ENCODE data around the gene SMIM41.

SMIM41 gene

DNA sequence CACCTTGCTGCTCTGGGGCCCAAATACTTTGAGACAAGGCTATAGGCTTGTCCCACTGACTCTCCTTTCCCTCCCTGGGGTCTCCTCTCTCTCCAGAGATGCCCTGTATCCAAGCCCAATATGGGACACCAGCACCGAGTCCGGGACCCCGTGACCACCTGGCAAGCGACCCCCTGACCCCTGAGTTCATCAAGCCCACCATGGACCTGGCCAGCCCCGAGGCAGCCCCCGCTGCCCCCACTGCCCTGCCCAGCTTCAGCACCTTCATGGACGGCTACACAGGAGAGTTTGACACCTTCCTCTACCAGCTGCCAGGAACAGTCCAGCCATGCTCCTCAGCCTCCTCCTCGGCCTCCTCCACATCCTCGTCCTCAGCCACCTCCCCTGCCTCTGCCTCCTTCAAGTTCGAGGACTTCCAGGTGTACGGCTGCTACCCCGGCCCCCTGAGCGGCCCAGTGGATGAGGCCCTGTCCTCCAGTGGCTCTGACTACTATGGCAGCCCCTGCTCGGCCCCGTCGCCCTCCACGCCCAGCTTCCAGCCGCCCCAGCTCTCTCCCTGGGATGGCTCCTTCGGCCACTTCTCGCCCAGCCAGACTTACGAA, 25.2 kb upstream of the SMIM41 start:
- Histone ChIP-seq H3K4me2 (ENCODE audit: low read length) (no peak overlapping the region), H3K4me3 (ENCODE audit: low read depth, low read length) (no peak overlapping the region), H3K27me3 (ENCODE audit: control insufficient read depth, insufficient read depth, low read length) (no peaks in the 10 kb centered on the region), H3K27ac (no peak overlapping the region), H3K79me2 (no peaks in the 10 kb centered on the region), H3K9me3 (ENCODE audit: control insufficient read depth, low read length) (no peaks in the 10 kb centered on the region), H2AFZ (no peak overlapping the region), H3K36me3 (ENCODE audit: control insufficient read depth, insufficient read depth, low read length) (no peaks in the 10 kb centered on the region), H3K9ac (no peak overlapping the region), H3K4me1 (peaks cover 11% of the 10 kb centered on the region)
- TF ChIP-seq, protein P1, sequence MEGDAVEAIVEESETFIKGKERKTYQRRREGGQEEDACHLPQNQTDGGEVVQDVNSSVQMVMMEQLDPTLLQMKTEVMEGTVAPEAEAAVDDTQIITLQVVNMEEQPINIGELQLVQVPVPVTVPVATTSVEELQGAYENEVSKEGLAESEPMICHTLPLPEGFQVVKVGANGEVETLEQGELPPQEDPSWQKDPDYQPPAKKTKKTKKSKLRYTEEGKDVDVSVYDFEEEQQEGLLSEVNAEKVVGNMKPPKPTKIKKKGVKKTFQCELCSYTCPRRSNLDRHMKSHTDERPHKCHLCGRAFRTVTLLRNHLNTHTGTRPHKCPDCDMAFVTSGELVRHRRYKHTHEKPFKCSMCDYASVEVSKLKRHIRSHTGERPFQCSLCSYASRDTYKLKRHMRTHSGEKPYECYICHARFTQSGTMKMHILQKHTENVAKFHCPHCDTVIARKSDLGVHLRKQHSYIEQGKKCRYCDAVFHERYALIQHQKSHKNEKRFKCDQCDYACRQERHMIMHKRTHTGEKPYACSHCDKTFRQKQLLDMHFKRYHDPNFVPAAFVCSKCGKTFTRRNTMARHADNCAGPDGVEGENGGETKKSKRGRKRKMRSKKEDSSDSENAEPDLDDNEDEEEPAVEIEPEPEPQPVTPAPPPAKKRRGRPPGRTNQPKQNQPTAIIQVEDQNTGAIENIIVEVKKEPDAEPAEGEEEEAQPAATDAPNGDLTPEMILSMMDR (IDR thresholded peaks at IDR 0.05): no peak

DNA sequence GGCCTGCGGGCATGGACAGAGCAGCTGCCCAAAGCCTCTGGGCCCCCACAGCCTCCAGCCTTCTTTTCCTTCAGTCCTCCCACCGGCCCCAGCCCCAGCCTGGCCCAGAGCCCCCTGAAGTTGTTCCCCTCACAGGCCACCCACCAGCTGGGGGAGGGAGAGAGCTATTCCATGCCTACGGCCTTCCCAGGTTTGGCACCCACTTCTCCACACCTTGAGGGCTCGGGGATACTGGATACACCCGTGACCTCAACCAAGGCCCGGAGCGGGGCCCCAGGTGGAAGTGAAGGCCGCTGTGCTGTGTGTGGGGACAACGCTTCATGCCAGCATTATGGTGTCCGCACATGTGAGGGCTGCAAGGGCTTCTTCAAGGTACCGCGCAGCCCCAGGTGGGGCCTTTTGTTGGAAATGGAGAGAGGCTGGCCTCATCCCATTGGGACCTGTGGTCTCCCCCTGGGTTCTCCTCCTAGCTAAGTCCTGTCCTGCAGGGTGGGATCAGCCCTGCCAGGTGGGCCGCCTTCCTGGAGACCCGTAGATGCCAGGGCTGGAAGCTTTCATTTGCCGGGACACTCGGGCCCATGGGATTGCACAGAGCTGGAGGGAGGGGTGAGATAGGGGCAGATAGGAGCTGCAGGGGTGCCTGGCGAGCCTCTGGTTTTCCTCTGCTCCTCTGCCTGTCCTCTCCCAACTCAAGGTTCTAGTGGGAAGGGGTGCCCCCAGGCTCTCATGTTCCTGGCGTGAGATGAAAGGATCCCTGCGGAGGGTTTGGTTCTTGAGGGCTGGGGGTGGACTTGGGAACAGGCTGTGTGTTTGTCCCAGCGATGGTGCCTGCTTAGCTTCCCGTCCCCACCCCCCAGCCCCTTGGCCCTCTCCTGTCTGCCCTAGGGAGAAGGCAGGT, 24.4 kb upstream of the SMIM41 start:
- Histone ChIP-seq H3K27ac (no peak overlapping the region), H2AFZ (no peak overlapping the region), H3K36me3 (ENCODE audit: control insufficient read depth, insufficient read depth, low read length) (no peaks in the 10 kb centered on the region), H3K79me2 (no peaks in the 10 kb centered on the region), H3K27me3 (ENCODE audit: control insufficient read depth, insufficient read depth, low read length) (no peaks in the 10 kb centered on the region), H3K4me2 (ENCODE audit: low read length) (no peak overlapping the region), H3K4me1 (peaks cover 10% of the 10 kb centered on the region), H3K9ac (no peak overlapping the region), H3K4me3 (ENCODE audit: low read depth, low read length) (no peak overlapping the region), H3K9me3 (ENCODE audit: control insufficient read depth, low read length) (no peaks in the 10 kb centered on the region)
- TF ChIP-seq, protein P1 (IDR thresholded peaks at IDR 0.05): no peak

DNA sequence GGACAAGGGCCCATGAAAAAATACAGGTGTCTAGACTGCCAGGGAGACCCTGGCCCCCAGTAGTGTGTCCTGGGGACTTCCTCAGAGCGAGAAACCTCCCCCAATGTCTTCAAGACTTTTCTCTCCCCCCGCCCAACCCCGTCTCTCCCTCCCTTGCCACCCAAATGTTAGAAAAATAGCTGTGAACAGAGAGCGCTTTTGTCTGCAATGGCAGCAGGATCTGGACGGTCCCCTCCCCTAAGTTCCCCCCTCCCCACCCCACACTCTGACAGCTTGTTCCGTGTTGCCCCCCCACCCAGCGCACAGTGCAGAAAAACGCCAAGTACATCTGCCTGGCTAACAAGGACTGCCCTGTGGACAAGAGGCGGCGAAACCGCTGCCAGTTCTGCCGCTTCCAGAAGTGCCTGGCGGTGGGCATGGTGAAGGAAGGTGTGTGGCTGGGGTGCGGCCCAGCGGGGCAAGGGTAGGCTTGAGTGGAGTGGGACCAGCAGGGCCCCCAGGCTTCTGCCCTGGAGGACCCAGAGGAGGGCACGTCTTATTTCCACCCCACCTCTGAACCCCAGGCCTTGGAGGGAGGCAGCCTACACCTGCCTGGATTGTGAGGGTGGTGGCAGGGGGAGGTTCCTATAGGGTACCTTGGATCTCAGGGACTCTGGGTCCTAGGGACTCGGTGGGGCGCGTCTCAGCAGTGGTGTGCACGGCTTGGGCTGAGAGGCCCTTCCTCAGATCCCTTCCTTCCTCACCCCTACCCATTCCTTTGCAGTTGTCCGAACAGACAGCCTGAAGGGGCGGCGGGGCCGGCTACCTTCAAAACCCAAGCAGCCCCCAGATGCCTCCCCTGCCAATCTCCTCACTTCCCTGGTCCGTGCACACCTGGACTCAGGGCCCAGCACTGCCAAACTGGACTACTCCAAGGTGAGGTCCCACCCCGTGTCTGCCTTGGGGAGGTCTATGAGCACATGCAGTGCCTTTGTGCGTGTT, 23.5 kb upstream of the SMIM41 start:
- no peaks in the 10 kb centered on the region for H3K9me3 ChIP-seq (ENCODE audit: control insufficient read depth, low read length)
- no peaks in the 10 kb centered on the region for H3K79me2 ChIP-seq
- no peak overlapping the region for H3K4me3 ChIP-seq (ENCODE audit: low read depth, low read length)
- H3K27me3 ChIP-seq (ENCODE audit: control insufficient read depth, insufficient read depth, low read length): no peaks in the 10 kb centered on the region
- H3K36me3 ChIP-seq (ENCODE audit: control insufficient read depth, insufficient read depth, low read length): no peaks in the 10 kb centered on the region
- H3K4me2 ChIP-seq (ENCODE audit: low read length): no peak overlapping the region
- H2AFZ ChIP-seq: no peak overlapping the region
- TF ChIP-seq, protein P1 (IDR thresholded peaks at IDR 0.05): no peak
- H3K9ac ChIP-seq: no peak overlapping the region
- peaks cover 5% of the 10 kb centered on the region for H3K4me1 ChIP-seq
- H3K27ac ChIP-seq: no peak overlapping the region

DNA sequence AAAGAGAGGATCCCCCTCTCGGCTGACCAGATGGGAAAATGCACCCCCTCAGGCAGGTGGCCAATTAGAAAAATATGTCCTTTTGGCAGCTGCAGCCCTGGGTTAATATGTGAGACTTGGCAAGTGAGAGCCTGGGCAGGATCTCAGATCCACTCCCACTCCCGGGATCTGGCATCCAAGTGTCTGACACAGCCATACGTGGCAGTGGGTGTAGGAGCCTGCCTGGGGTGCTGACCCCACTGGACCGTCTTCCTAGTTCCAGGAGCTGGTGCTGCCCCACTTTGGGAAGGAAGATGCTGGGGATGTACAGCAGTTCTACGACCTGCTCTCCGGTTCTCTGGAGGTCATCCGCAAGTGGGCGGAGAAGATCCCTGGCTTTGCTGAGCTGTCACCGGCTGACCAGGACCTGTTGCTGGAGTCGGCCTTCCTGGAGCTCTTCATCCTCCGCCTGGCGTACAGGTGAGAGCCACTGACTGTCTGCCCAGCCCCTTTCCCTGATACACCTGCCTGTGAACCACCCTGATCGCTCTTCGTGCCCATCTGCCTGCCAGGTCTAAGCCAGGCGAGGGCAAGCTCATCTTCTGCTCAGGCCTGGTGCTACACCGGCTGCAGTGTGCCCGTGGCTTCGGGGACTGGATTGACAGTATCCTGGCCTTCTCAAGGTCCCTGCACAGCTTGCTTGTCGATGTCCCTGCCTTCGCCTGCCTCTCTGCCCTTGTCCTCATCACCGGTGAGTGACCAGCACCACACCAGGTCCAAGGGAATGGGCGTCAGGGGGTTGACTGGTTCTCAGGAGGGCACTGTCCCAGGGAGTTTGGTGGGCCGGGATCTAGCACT, 22.5 kb upstream of the SMIM41 start:
- Histone ChIP-seq H3K9ac (no peak overlapping the region), H3K27me3 (ENCODE audit: control insufficient read depth, insufficient read depth, low read length) (no peaks in the 10 kb centered on the region), H2AFZ (no peak overlapping the region), H3K4me2 (ENCODE audit: low read length) (no peak overlapping the region), H3K4me3 (ENCODE audit: low read depth, low read length) (no peak overlapping the region), H3K36me3 (ENCODE audit: control insufficient read depth, insufficient read depth, low read length) (no peaks in the 10 kb centered on the region), H3K9me3 (ENCODE audit: control insufficient read depth, low read length) (no peaks in the 10 kb centered on the region), H3K79me2 (no peaks in the 10 kb centered on the region), H3K4me1 (peaks cover 5% of the 10 kb centered on the region), H3K27ac (no peak overlapping the region)
- TF ChIP-seq, protein P1 (IDR thresholded peaks at IDR 0.05): no peak
